Karpas-422 (cell line): ENCODE results near the gene PIGP. TPM values are rescaled to one million over a fixed set of nuclear protein-coding genes. Genes with fewer than 3 reads are reported as not detected.

ENCODE experiments used
- DNase-seq: peaks from one replicate; pipeline ENCODE4 v3.0.0-alpha.2; 2015
- H2AFZ ChIP-seq: fragments of 200-600 bp; sonication (generic); 2 replicates; pipeline ENCODE4 v1.6.1; 2014; ENCODE audit warnings: antibody characterized with exemption, low read length, mixed read lengths
- H3K27ac ChIP-seq: fragments of 200-600 bp; sonication (generic); 2 replicates; pipeline ENCODE4 v1.5.1; 2014; ENCODE audit warnings: mild to moderate bottlenecking, low read length, moderate library complexity
- H3K27me3 ChIP-seq: fragments of 200-600 bp; sonication (generic); 2 replicates; pipeline ENCODE4 v1.6.1; 2014; ENCODE audit warnings: low read length, mixed read lengths
- H3K36me3 ChIP-seq: fragments of 200-600 bp; sonication (generic); 2 replicates; pipeline ENCODE4 v1.6.1; 2014; ENCODE audit warnings: low read length, mixed read lengths; ENCODE audit not compliant: insufficient read depth
- H3K4me1 ChIP-seq: fragments of 200-600 bp; sonication (generic); 2 replicates; pipeline ENCODE4 v1.6.1; 2014; ENCODE audit warnings: mild to moderate bottlenecking, low read length, mixed read lengths
- H3K4me2 ChIP-seq: fragments of 200-600 bp; sonication (generic); 2 replicates; pipeline ENCODE4 v1.6.1; 2014; ENCODE audit warnings: low read length, low read depth, mild to moderate bottlenecking; ENCODE audit not compliant: poor library complexity, severe bottlenecking
- H3K4me3 ChIP-seq: fragments of 200-600 bp; sonication (generic); 2 replicates; pipeline ENCODE4 v1.5.1; 2014; ENCODE audit warnings: mild to moderate bottlenecking, antibody characterized with exemption, low read length, mixed read lengths
- H3K79me2 ChIP-seq: fragments of 200-600 bp; sonication (generic); 2 replicates; pipeline ENCODE4 v1.6.1; 2014; ENCODE audit warnings: mild to moderate bottlenecking, low read length, mixed read lengths
- H3K9ac ChIP-seq: fragments of 200-600 bp; sonication (generic); 2 replicates; pipeline ENCODE4 v1.6.0; 2014; ENCODE audit warnings: low read length
- H3K9me2 ChIP-seq: fragments of 200-600 bp; sonication (generic), shearing (Covaris generic); replicated peaks from 2 replicates; pipeline ENCODE4 v1.6.0; 2014; ENCODE audit warnings: mild to moderate bottlenecking, low read length, moderate library complexity; ENCODE audit not compliant: insufficient read depth
- H3K9me3 ChIP-seq: fragments of 300-700, 200-600 bp; sonication (generic); 2 replicates; pipeline ENCODE4 v1.6.1; 2014; ENCODE audit warnings: low read length, mixed read lengths
- H4K20me1 ChIP-seq: fragments of 200-600 bp; sonication (generic); 2 replicates; pipeline ENCODE4 v1.6.1; 2014; ENCODE audit warnings: mild to moderate bottlenecking, antibody characterized with exemption, low read length, low read depth; ENCODE audit not compliant: insufficient read depth
- total RNA-seq: library from RNA; depleted of rRNA; stranded (reverse); fragments of >200 nt; shearing (Covaris generic); gene quantifications from 2 replicates; pipeline ENCODE4 v1.2.3, GENCODE V29; 2014; ENCODE audit warnings: low replicate concordance

PIGP gene
- total RNA-seq, 1 experiment from 2014 or later = 63.1 TPM

DNA sequence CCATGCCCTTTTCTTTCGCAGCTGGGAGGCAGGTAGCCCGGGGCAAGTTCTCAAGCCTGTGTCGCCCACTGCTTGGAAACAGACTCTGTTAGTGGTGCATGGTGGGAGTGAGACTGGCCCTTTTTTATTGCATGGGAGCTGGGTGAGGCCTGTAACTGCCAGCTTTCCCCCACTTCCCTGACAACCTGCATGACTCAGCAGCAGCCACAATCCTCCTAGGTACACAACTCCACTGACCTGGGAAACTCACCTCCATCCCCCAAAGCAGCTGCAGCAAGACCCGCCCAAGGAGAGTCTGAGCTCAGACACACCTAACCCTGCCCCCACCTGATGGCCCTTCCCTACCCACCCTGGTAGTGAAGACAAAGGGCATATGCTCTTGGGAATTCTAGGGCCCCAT is 25.8 kb downstream of the PIGP start:
- Histone ChIP-seq H3K36me3 (no peaks in the 10 kb centered on the region), H3K9ac (no peak overlapping the region), H3K4me3 (no peak overlapping the region), H4K20me1 (no peaks in the 10 kb centered on the region), H3K27me3 (no peaks in the 10 kb centered on the region), H3K79me2 (no peaks in the 10 kb centered on the region), H3K27ac (no peak overlapping the region), H3K4me1 (no peaks in the 10 kb centered on the region), H3K4me2 (no peak overlapping the region), H2AFZ (no peak overlapping the region), H3K9me2 (no peaks in the 10 kb centered on the region), H3K9me3 (no peaks in the 10 kb centered on the region)
- no peak for DNase-seq

DNA sequence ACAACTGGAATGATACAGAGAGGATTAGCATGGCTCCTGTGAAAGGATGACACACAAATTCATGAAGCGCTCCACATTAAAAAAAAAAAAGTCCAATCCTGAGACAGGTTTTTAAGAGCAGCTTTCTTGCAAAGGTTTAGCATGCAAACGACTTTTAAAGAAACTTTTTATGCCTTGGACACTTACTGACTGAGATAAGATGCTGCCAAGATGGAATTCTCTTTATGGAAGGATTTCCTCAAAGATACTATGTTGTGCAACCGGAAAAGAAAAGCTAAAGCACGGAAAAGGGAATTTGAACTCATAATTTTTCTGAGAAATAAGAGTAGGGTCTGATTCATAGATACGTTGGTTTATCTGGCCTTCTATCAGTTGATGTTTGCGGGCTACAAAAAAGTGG is 27.3 kb downstream of the PIGP start:
- Histone ChIP-seq H3K27ac (no peak overlapping the region), H3K79me2 (no peaks in the 10 kb centered on the region), H3K4me2 (no peak overlapping the region), H3K9ac (no peak overlapping the region), H3K4me3 (no peak overlapping the region), H4K20me1 (no peaks in the 10 kb centered on the region), H3K4me1 (no peaks in the 10 kb centered on the region), H2AFZ (no peak overlapping the region), H3K36me3 (no peaks in the 10 kb centered on the region), H3K9me3 (no peaks in the 10 kb centered on the region), H3K9me2 (no peaks in the 10 kb centered on the region), H3K27me3 (no peaks in the 10 kb centered on the region)
- DNase-seq = no peak

DNA sequence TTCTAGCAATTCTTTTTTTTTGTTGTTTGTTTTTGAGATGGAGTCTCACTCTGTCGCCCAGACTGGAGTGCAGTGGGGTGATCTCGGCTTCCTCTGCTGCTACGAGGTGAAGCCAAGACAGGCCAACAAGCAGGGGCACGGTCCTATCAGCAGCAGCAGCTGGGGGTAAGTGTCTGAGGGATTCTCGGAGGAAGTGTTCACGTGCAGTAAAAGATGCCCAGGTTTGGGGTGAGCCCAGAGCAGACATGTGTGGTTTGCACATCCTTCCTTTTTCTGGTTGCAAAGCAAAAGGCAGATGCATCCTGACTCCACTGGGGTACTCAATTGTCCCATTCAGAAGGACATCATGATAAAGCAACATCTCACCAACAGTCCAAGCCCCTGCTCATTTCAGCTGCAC is 27.7 kb downstream of the PIGP start:
- Histone ChIP-seq H3K9me2 (no peaks in the 10 kb centered on the region), H3K9ac (no peak overlapping the region), H3K4me3 (no peak overlapping the region), H3K4me2 (no peak overlapping the region), H3K36me3 (no peaks in the 10 kb centered on the region), H3K27me3 (no peaks in the 10 kb centered on the region), H3K9me3 (no peaks in the 10 kb centered on the region), H4K20me1 (no peaks in the 10 kb centered on the region), H2AFZ (no peak overlapping the region), H3K27ac (no peak overlapping the region), H3K4me1 (no peaks in the 10 kb centered on the region), H3K79me2 (no peaks in the 10 kb centered on the region)
- DNase-seq = no peak

DNA sequence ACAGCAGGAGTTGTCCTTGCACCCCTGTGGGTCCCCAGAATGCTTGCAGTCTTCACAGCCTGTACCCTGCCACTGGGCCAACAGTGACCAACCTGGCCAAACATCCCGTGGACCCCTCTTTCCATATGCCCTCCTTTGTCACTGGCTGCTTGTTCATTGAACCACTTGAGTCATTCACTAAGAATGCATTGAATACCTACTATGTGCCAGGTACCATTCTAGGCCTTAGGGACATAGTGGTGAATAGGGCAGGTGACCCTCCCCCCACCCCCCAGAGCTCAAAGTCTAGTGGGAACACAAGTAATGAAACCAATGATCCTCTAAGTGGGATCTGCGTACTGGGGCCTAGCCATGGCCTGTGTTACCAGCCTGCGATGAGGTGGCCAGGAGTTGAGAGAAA is 28.2 kb downstream of the PIGP start:
- Histone ChIP-seq H2AFZ (no peak overlapping the region), H3K36me3 (no peaks in the 10 kb centered on the region), H3K9me3 (no peaks in the 10 kb centered on the region), H3K27ac (no peak overlapping the region), H3K27me3 (no peaks in the 10 kb centered on the region), H3K79me2 (no peaks in the 10 kb centered on the region), H3K4me2 (no peak overlapping the region), H3K4me3 (no peak overlapping the region), H4K20me1 (no peaks in the 10 kb centered on the region), H3K9me2 (no peaks in the 10 kb centered on the region), H3K9ac (no peak overlapping the region), H3K4me1 (no peaks in the 10 kb centered on the region)
- DNase-seq = no peak

DNA sequence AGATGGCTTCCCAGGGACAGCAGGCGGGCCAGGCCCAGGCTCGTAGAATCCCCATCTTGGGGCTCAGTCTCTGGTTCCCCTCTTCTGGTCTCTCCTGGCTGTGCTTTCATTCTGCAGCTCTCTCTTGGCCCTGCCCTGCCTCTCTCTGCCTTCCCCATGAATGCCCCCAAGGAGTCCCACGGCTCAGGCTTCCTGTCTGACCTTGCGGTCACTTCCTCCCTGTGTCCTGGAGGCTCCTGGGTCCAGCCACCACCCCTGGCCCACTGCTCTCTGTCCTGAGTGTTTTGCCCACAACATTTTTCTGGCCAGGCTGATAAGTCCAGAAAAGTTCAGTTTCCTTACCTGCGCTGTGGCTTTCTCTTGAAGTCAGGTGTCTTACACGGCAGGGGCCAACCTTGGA is 29.1 kb downstream of the PIGP start:
- Histone ChIP-seq H3K79me2 (no peaks in the 10 kb centered on the region), H2AFZ (no peak overlapping the region), H3K9me2 (no peaks in the 10 kb centered on the region), H3K27ac (no peak overlapping the region), H3K4me3 (no peak overlapping the region), H3K4me1 (no peaks in the 10 kb centered on the region), H4K20me1 (no peaks in the 10 kb centered on the region), H3K27me3 (no peaks in the 10 kb centered on the region), H3K4me2 (no peak overlapping the region), H3K9me3 (no peaks in the 10 kb centered on the region), H3K36me3 (no peaks in the 10 kb centered on the region), H3K9ac (no peak overlapping the region)
- DNase-seq = no peak

DNA sequence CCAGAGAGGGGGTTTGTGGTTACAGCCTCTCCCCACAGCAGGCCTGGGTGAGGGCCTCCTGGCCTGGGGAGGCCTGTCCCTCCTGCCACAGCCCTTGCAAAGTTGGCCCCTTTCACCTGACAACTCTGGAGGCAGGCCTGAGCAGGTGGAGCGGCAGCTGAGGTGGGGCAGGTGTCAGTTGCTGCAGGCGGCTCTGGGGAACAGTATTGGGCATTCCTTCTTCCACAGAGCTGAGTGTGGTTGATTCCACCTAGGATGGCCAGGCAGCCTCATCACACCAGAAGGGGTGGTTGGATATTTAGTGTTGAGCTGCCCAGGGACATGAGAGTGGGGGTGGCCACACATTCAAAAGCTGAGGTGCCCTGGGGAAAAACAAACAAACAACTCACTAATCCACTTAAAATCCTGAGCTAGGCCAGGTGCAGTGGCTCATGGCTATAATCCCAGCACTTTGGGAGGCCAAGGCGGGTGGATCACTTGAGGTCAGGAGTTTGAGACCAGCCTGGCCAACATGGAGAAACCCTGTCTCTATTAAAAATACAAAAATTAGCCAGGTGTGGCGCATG is 31.1 kb downstream of the PIGP start:
- Histone ChIP-seq H3K9ac (no peak overlapping the region), H4K20me1 (no peaks in the 10 kb centered on the region), H3K27me3 (no peaks in the 10 kb centered on the region), H3K79me2 (no peaks in the 10 kb centered on the region), H2AFZ (no peak overlapping the region), H3K27ac (no peak overlapping the region), H3K9me3 (no peaks in the 10 kb centered on the region), H3K4me2 (no peak overlapping the region), H3K9me2 (no peaks in the 10 kb centered on the region), H3K4me1 (no peaks in the 10 kb centered on the region), H3K36me3 (no peaks in the 10 kb centered on the region), H3K4me3 (no peak overlapping the region)
- no peak for DNase-seq

DNA sequence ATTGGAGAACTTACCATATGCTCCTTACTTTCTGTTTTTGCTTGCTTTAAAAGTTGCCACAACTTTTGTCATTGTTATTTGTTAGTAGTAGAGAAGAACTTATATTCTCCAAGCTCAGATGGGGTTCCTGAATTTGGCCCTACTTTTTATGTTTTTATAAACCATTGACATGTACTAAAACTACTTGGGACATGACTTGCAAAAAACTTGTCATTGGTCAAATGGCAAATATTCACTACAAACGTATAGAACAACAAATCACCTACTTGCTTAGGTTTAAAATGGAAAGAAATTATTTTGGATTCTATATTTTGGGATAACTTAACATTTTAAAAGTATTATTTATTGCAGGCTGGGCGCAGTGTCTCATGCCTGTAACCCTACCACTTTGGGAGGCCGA is 32.7 kb downstream of the PIGP start:
- Histone ChIP-seq H3K27me3 (no peaks in the 10 kb centered on the region), H3K4me2 (no peak overlapping the region), H3K9me3 (no peaks in the 10 kb centered on the region), H3K9me2 (no peaks in the 10 kb centered on the region), H3K79me2 (no peaks in the 10 kb centered on the region), H3K4me1 (no peaks in the 10 kb centered on the region), H3K9ac (no peak overlapping the region), H2AFZ (no peak overlapping the region), H3K36me3 (no peaks in the 10 kb centered on the region), H3K27ac (no peak overlapping the region), H4K20me1 (no peaks in the 10 kb centered on the region), H3K4me3 (no peak overlapping the region)
- no peak for DNase-seq

DNA sequence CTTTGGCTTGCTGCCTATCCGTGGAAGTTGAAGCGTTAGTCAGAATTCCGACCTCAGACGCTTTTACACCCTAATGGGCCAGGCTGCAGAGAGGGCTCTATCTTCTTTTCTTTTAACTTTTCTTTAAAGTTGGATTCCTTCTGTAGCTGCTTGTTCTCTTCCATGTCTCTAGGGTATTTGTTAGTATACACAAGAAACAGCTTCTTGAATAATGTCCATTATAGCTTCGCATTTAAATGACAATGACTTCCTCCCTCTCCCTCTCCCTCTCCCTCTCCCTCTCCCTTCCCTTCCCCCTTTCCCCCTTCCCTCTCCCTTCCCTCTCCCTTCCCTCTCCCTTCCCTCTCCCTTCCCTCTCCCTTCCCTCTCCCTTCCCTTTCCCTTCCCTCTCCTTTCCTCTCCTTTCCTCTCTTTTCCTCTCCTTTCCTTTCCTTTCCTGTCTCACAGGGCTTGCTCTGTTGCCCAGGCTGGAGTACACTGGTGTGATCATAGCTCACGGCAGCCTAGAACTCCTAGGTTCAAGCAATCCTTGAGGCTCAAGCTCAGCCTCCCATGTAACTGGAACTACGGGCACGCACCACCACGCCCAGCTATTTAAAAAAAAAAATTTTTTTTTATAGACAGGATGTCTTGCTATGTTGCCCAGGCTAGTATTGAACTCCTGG is 33.3 kb downstream of the PIGP start:
- Histone ChIP-seq H3K9me2 (no peaks in the 10 kb centered on the region), H2AFZ (no peak overlapping the region), H3K4me3 (no peak overlapping the region), H3K27ac (no peak overlapping the region), H4K20me1 (no peaks in the 10 kb centered on the region), H3K4me1 (no peaks in the 10 kb centered on the region), H3K36me3 (no peaks in the 10 kb centered on the region), H3K27me3 (no peaks in the 10 kb centered on the region), H3K9ac (no peak overlapping the region), H3K4me2 (no peak overlapping the region), H3K9me3 (no peaks in the 10 kb centered on the region), H3K79me2 (no peaks in the 10 kb centered on the region)
- no peak for DNase-seq
